ENCODE data around the gene EFNB1.

The EFNB1 gene

GRCh38 chrX:68842781-68843581, 14.2 kb downstream of the EFNB1 start:
- DNase-seq (ENCODE audit: low read depth in 3 of 3, low spot score in 1 of 3): no peak

GRCh38 chrX:68843992-68844391, 15.2 kb downstream of the EFNB1 start:
- DNase-seq (ENCODE audit: low read depth in 3 of 3, low spot score in 1 of 3): no peak

- DNase-seq (ENCODE audit: low read depth in 3 of 3, low spot score in 1 of 3): no peak
Observed at GRCh38 chrX:68844581-68844980, 15.8 kb downstream of the EFNB1 start.

- DNase-seq (ENCODE audit: low read depth in 3 of 3, low spot score in 1 of 3): no peak
Observed at GRCh38 chrX:68846536-68846935, 17.7 kb downstream of the EFNB1 start.

- DNase-seq (ENCODE audit: low read depth in 3 of 3, low spot score in 1 of 3): no peak
Observed at GRCh38 chrX:68847172-68847571, 18.4 kb downstream of the EFNB1 start.

- no peak for DNase-seq (ENCODE audit: low read depth in 3 of 3, low spot score in 1 of 3)
Observed at GRCh38 chrX:68848189-68848940, 19.5 kb downstream of the EFNB1 start.

- DNase-seq (ENCODE audit: low read depth in 3 of 3, low spot score in 1 of 3): no peak
Observed at GRCh38 chrX:68851082-68851481, 22.3 kb downstream of the EFNB1 start.

GRCh38 chrX:68852046-68852445, 23.2 kb downstream of the EFNB1 start:
- DNase-seq (ENCODE audit: low read depth in 3 of 3, low spot score in 1 of 3): no peak

- DNase-seq (ENCODE audit: low read depth in 3 of 3, low spot score in 1 of 3): no peak
Observed at GRCh38 chrX:68853665-68854251, 24.9 kb downstream of the EFNB1 start.

GRCh38 chrX:68865300-68865699, 36.5 kb downstream of the EFNB1 start:
- DNase-seq (ENCODE audit: low read depth in 3 of 3, low spot score in 1 of 3): no peak

GRCh38 chrX:68865926-68866325, 37.1 kb downstream of the EFNB1 start:
- DNase-seq (ENCODE audit: low read depth in 3 of 3, low spot score in 1 of 3): no peak

- no peak for DNase-seq (ENCODE audit: low read depth in 3 of 3, low spot score in 1 of 3)
Observed at GRCh38 chrX:68867458-68868112, 38.8 kb downstream of the EFNB1 start.

GRCh38 chrX:68868316-68868715, 39.5 kb downstream of the EFNB1 start:
- DNase-seq (ENCODE audit: low read depth in 3 of 3, low spot score in 1 of 3): no peak

- no peak for DNase-seq (ENCODE audit: low read depth in 3 of 3, low spot score in 1 of 3)
Observed at GRCh38 chrX:68868902-68869800, 40.3 kb downstream of the EFNB1 start.

- no peak for DNase-seq (ENCODE audit: low read depth in 3 of 3, low spot score in 1 of 3)
Observed at GRCh38 chrX:68870357-68870756, 41.5 kb downstream of the EFNB1 start.

- no peak for DNase-seq (ENCODE audit: low read depth in 3 of 3, low spot score in 1 of 3)
Observed at GRCh38 chrX:68872171-68872570, 43.4 kb downstream of the EFNB1 start.

- no peak for DNase-seq (ENCODE audit: low read depth in 3 of 3, low spot score in 1 of 3)
Observed at GRCh38 chrX:68874076-68874475, 45.3 kb downstream of the EFNB1 start.

- DNase-seq (ENCODE audit: low read depth in 3 of 3, low spot score in 1 of 3): no peak
Observed at GRCh38 chrX:68876731-68877130, 47.9 kb downstream of the EFNB1 start.

- no peak for DNase-seq (ENCODE audit: low read depth in 3 of 3, low spot score in 1 of 3)
Observed at GRCh38 chrX:68877606-68878005, 48.8 kb downstream of the EFNB1 start.

- no peak for DNase-seq (ENCODE audit: low read depth in 3 of 3, low spot score in 1 of 3)
Observed at GRCh38 chrX:68878977-68879645, 50.3 kb downstream of the EFNB1 start.

Data from stimulated activated CD4-positive, alpha-beta T cell treated with anti-CD3 and anti-CD28 coated beads, TNF-alpha, amount 100 ng/mL, for 1 hour (primary cell).